ENCODE measurements around the gene KBTBD4. TPM values are rescaled to one million over a fixed set of nuclear protein-coding genes. Genes with fewer than 3 reads are reported as not detected.

KBTBD4 gene
- total and polyA plus RNA-seq, 7 experiments from 2014 or later = 15.0 to 47.2 (median 22.5) TPM

DNA sequence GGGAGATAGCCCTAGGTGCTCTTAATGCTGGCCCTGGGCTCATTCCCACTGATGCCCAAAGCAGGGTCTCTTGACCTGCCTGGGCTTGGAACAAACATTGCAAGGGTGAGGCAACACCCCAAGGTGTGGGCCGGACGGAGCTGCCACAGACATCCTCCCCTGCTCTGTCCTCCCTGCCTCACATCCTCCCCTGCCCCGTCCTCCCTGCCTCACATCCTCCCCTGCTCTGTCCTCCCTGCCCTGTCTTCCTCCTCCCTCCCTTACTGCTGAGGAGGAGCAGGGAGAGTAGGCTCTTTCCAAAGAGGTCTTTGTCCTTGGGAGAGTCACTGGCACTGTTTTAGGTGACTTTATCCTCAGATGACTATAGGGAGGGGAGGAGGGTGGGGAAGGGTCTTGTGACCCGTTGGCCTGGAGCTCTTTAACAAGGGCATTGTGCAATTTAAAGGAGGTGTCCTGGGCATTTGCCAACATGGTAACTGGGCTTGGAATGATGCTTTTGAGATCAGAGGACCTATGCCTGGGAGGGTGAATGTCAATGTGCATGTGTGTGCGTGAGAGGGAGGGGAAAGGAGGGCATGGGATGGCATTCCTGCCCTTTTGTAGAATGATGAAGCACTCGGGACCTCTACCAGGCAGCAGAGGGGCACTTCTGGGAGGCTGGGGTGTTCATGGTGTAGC is 8.4 kb upstream of the KBTBD4 start:
- Histone ChIP-seq H3K4me1 (ENCODE audit: control insufficient read depth in 2 of 2, insufficient read depth in 2 of 2, low read length in 2 of 2) (no peaks in the 10 kb centered on the region), H3K27ac (ENCODE audit: low read depth, low read length) (no peak overlapping the region), H3K4me3 (ENCODE audit: low read length) (no peak overlapping the region), H3K27me3 (ENCODE audit: control insufficient read depth in 2 of 2, insufficient read depth in 2 of 2, low read length in 2 of 2) (peaks cover 0 to 1% of the 10 kb centered on the region in 2 donors), H3K36me3 (ENCODE audit: control insufficient read depth in 2 of 3, insufficient read depth in 3 of 3, low read length in 3 of 3) (peaks cover 17 to 37% (median 22%) of the 10 kb centered on the region in 3 experiments), H3K9me3 (ENCODE audit: control insufficient read depth in 2 of 3, low read length in 3 of 3) (no peaks in the 10 kb centered on the region)
- Mint-ChIP-seq H3K27me3 (peaks cover under 1 to 5% (median 2%) of the 10 kb centered on the region in 5 donors), H3K9me3 (no peaks in the 10 kb centered on the region), H3K27ac (no peak overlapping the region), H3K36me3 (peaks cover 11 to 25% (median 16%) of the 10 kb centered on the region in 5 donors), H3K4me3 (no peak overlapping the region), H3K4me1 (peaks cover 0 to 13% (median 2%) of the 10 kb centered on the region in 7 donors)
- ATAC-seq (no peak), DNase-seq (no peak)
- ChIA-PET CTCF (no interaction called here), POLR2A (no interaction called here)
- intact Hi-C loops (cut with micrococcal nuclease) = no loop called here

DNA sequence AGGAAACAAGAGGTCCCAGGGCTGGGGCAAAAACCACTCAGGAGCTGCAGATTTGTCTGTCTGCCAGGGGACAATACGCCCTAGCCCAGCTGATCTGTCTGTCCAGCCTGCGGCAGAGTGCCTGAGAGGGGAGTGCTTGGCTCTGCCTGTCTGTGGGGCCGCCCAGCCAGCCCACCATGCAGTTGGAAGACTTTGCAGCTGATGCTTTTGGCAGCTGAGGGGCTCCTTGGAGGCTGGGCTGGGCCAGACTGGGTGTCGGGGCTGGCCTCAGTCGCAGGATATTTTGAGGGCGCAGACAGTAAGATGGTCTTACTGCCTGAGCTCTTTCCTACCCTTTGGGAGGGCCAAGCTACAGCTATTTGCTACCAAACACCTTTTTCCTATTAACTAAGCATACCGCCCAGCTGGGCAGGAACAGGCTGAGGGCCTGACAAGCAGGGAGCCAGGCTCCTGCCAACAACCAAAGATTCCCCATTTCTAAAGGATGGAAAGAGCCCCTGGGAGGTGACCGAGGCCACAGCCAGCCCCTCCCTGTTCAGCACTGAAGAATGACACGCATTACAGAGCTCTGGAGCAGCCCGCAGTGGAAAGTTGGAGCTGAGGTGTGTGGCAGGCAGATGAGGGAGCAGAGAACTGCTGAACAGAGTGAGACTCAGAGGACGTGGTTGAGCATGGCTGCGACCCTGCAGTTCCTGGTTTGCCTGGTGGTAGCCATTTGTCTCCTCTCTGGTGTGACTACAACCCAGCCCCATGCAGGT is 7.5 kb upstream of the KBTBD4 start, which contains the start of gene FAM180B:
Gene FAM180B (plus strand): TSS at position 581 of the 758 bp plus-strand sequence. CDS start 91 bp downstream, at position 672.
- ChIA-PET POLR2A (no interaction called here), CTCF (no interaction called here)
- DNase-seq (no peak), ATAC-seq (no peak)
- H3K27ac ChIP-seq (ENCODE audit: low read depth, low read length) = no peak within 1 kb of the TSS
- peaks cover 26 to 46% (median 28%) of the 10 kb centered on the region in 3 experiments for H3K36me3 ChIP-seq (ENCODE audit: control insufficient read depth in 2 of 3, insufficient read depth in 3 of 3, low read length in 3 of 3)
- no peaks in the 10 kb centered on the region for H3K4me1 ChIP-seq (ENCODE audit: control insufficient read depth in 2 of 2, insufficient read depth in 2 of 2, low read length in 2 of 2)
- H3K9me3 ChIP-seq (ENCODE audit: control insufficient read depth in 2 of 3, low read length in 3 of 3) = no peaks in the 10 kb centered on the region
- no peaks in the 10 kb centered on the region for H3K27me3 ChIP-seq (ENCODE audit: control insufficient read depth in 2 of 2, insufficient read depth in 2 of 2, low read length in 2 of 2)
- H3K4me1 Mint-ChIP-seq = peaks cover 0 to 10% (median 0%) of the 10 kb centered on the region in 7 donors
- no peak within 1 kb of the TSS for H3K4me3 Mint-ChIP-seq
- H3K9me3 Mint-ChIP-seq = no peaks in the 10 kb centered on the region
- no peaks in the 10 kb centered on the region for H3K27me3 Mint-ChIP-seq
- H3K36me3 Mint-ChIP-seq = peaks cover 11 to 32% (median 19%) of the 10 kb centered on the region in 5 donors
- no peak within 1 kb of the TSS for H3K4me3 ChIP-seq (ENCODE audit: low read length)
- intact Hi-C loops (cut with micrococcal nuclease) = no loop called here
- no peak within 1 kb of the TSS for H3K27ac Mint-ChIP-seq

DNA sequence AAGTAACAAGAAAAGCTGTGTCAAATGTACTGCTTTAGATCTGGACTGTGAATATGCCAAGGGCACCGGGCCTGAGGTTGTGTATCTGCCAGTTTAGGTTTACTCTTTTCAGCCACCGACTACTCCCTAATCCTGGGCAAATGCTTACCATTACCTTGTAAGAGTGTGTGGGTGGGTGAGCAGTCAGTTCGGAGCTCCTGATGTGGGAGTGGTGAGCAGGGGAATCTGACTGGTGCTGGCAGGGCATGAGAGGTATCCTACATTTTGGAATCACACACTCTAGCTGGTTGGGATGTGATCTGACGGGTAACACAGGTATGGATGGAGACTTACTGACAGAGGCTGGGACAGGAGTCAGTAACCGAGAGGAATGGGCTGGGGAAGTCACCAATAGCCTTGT is 5.1 kb upstream of the KBTBD4 start:
- H3K4me3 Mint-ChIP-seq = no peak overlapping the region

DNA sequence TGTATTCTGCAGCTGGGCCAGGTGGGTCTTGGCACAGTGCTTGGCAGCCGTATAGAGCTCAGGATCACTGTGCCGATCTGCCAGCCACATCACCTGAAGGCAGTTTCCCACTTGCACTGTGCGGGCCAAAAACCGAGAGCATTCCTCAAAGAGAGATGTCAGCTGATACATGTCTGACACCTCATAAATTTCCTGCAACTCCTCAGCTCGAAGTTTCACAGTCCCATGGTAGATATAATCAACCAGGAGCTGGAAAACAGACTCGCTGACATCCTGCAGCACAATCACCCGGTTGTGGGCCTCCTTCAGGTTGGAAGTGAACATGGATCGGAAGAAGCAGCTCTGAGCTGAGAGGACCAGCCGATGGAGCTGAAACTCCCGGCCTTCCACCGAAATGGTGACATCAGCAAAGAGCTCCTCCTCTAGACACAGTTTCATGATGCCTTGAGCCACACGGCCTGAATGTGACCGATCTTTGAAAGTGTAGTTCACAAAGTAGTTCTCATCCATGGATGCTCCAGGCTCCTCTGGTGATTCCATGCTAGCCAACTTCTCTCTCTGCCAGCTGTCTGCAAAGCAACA is 1.2 kb downstream of the KBTBD4 start:
- intact Hi-C loops (cut with micrococcal nuclease) = loop anchor here (1.0 to 10.0 kb wide), 12 partner anchors 12 to 877 kb away; partner anchors contain the start of genes CSTPP1 (in 2 of the 2), PTPMT1 (in 2 of the 2), AGBL2 (in 1 of the 2) and ARHGAP1 (in 1 of the 2)
- DNase-seq (no peak), ATAC-seq (no peak)
- Histone ChIP-seq H3K36me3 (ENCODE audit: control insufficient read depth in 2 of 3, insufficient read depth in 3 of 3, low read length in 3 of 3) (peaks cover 9 to 64% (median 29%) of the 10 kb centered on the region in 3 experiments), H3K4me3 (ENCODE audit: low read length) (peak overlapping the region; percentile 95), H3K27me3 (ENCODE audit: control insufficient read depth in 2 of 2, insufficient read depth in 2 of 2, low read length in 2 of 2) (no peaks in the 10 kb centered on the region), H3K9me3 (ENCODE audit: control insufficient read depth in 2 of 3, low read length in 3 of 3) (no peaks in the 10 kb centered on the region), H3K27ac (ENCODE audit: low read depth, low read length) (peak overlapping the region; percentile 80), H3K4me1 (ENCODE audit: control insufficient read depth in 2 of 2, insufficient read depth in 2 of 2, low read length in 2 of 2) (peaks cover 26 to 28% of the 10 kb centered on the region in 2 donors)
- Mint-ChIP-seq H3K27ac (peak overlapping the region; percentile 32 to 100 (median 98)), H3K9me3 (peaks cover 0 to 5% (median 0%) of the 10 kb centered on the region in 11 donors), H3K36me3 (peaks cover 5 to 36% (median 25%) of the 10 kb centered on the region in 5 donors), H3K4me3 (peak overlapping the region; percentile 95 to 100 (median 99)), H3K4me1 (peaks cover 17 to 54% (median 41%) of the 10 kb centered on the region in 7 donors), H3K27me3 (no peaks in the 10 kb centered on the region)
- ChIA-PET CTCF (interaction anchor here (0.6 to 1.5 kb wide), 3 partner anchors 9 to 84 kb away, joined by 3 to 5 read pairs (median 4); no protein-coding TSS in a partner anchor), POLR2A (interaction anchor here (0.6 to 4.1 kb wide), 8 partner anchors 8 to 1317 kb away, joined by 3 to 67 read pairs (median 4); partner anchors contain the start of genes CELF1 and PTPMT1)

More for the DNA sequence above, 5.1 kb upstream of the KBTBD4 start:
- Mint-ChIP-seq H3K9me3 (peaks cover 0 to 2% (median 0%) of the 10 kb centered on the region in 11 donors), H3K4me1 (peaks cover 6 to 29% (median 19%) of the 10 kb centered on the region in 7 donors), H3K36me3 (peaks cover 13 to 36% (median 21%) of the 10 kb centered on the region in 5 donors), H3K27me3 (no peaks in the 10 kb centered on the region), H3K27ac (no peak overlapping the region)
- Histone ChIP-seq H3K27me3 (ENCODE audit: control insufficient read depth in 2 of 2, insufficient read depth in 2 of 2, low read length in 2 of 2) (no peaks in the 10 kb centered on the region), H3K9me3 (ENCODE audit: control insufficient read depth in 2 of 3, low read length in 3 of 3) (no peaks in the 10 kb centered on the region), H3K27ac (ENCODE audit: low read depth, low read length) (no peak overlapping the region), H3K4me1 (ENCODE audit: control insufficient read depth in 2 of 2, insufficient read depth in 2 of 2, low read length in 2 of 2) (peaks cover 12% of the 10 kb centered on the region in 2 donors), H3K36me3 (ENCODE audit: control insufficient read depth in 2 of 3, insufficient read depth in 3 of 3, low read length in 3 of 3) (peaks cover 28 to 59% (median 30%) of the 10 kb centered on the region in 3 experiments), H3K4me3 (ENCODE audit: low read length) (no peak overlapping the region)
- intact Hi-C loops (cut with micrococcal nuclease) = no loop called here
- no peak for DNase-seq
- no peak for ATAC-seq
- ChIA-PET POLR2A (no interaction called here), CTCF (no interaction called here)

DNA sequence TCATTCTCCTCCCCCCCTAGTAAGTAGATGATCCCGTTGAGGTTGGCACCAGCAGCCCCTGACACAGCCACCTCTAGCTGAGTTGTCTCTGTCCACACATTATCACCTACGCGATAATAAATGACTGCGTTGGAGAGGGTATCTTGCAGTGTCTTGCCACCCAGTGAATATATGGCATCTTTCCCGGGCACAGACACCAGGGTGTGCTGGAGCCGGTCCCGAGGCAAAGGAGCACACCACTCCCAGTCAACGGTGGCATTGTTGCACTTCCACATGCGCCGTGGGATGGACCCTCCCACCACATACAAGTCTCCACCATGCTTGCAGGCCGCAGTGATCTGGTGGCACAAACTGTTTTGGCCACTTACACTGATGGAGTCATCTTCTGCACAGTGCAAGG is 5.4 kb downstream of the KBTBD4 start:
- CTCF ChIA-PET = interaction anchor here (0.6 kb wide), 1 partner anchor 890 kb away, joined by 3 read pairs; no protein-coding TSS in a partner anchor
- Histone ChIP-seq H3K4me3 (ENCODE audit: low read length) (no peak overlapping the region), H3K36me3 (ENCODE audit: control insufficient read depth in 2 of 3, insufficient read depth in 3 of 3, low read length in 3 of 3) (peaks cover 5 to 67% (median 26%) of the 10 kb centered on the region in 3 experiments), H3K4me1 (ENCODE audit: control insufficient read depth in 2 of 2, insufficient read depth in 2 of 2, low read length in 2 of 2) (peaks cover 14 to 16% of the 10 kb centered on the region in 2 donors), H3K9me3 (ENCODE audit: control insufficient read depth in 2 of 3, low read length in 3 of 3) (no peaks in the 10 kb centered on the region), H3K27ac (ENCODE audit: low read depth, low read length) (no peak overlapping the region), H3K27me3 (ENCODE audit: control insufficient read depth in 2 of 2, insufficient read depth in 2 of 2, low read length in 2 of 2) (no peaks in the 10 kb centered on the region)
- intact Hi-C loops (cut with micrococcal nuclease) = loop anchor here in 1 of 2 donors (10.0 kb wide), 1 partner anchor 639 kb away; the partner anchor contains the start of gene CSTPP1
- no peak overlapping the region for H3K4me3 Mint-ChIP-seq
- peak overlapping the region in 1 of 9 donors; percentile 18 for H3K27ac Mint-ChIP-seq
- H3K27me3 Mint-ChIP-seq = no peaks in the 10 kb centered on the region
- DNase-seq (no peak), ATAC-seq (no peak)
- POLR2A ChIA-PET = interaction anchor here (0.6 to 1.6 kb wide), 2 partner anchors 8 to 346 kb away, joined by 3 to 6 read pairs; partner anchors contain the start of gene PTPMT1
- peaks cover 11 to 39% (median 32%) of the 10 kb centered on the region in 7 donors for H3K4me1 Mint-ChIP-seq
- H3K9me3 Mint-ChIP-seq = no peaks in the 10 kb centered on the region
- peaks cover 0 to 31% (median 16%) of the 10 kb centered on the region in 5 donors for H3K36me3 Mint-ChIP-seq

DNA sequence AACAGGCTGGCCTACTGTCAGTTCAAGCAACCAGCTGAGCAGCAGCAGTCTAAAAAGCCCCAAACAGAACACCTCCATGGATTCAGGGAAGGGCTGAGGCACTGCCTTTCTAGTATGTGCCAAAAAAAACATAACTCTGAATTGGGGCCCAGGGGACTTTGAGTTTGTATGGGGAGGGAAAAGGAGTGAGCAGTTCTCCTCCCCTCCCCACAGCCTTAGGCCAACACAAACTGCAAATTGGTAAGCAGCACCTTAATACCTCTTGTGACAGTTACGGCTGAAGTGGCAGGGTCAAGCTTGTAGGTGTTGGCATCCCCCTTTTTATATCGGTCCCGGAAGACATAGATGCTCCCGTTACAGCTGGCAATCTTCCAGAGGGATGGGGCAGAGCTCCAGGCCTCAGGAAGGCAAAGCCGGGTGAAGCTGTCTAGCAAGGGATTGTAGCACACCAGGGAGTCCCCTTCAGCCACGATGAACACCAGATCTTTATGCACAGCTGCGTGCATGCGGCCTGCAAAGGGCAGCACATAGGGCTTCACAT is 6.0 kb downstream of the KBTBD4 start:
- H3K4me1 ChIP-seq (ENCODE audit: control insufficient read depth in 2 of 2, insufficient read depth in 2 of 2, low read length in 2 of 2) = peaks cover 8 to 11% of the 10 kb centered on the region in 2 donors
- DNase-seq (no peak), ATAC-seq (no peak)
- H3K4me1 Mint-ChIP-seq = peaks cover 11 to 33% (median 28%) of the 10 kb centered on the region in 7 donors
- H3K27me3 ChIP-seq (ENCODE audit: control insufficient read depth in 2 of 2, insufficient read depth in 2 of 2, low read length in 2 of 2) = no peaks in the 10 kb centered on the region
- no peaks in the 10 kb centered on the region for H3K27me3 Mint-ChIP-seq
- H3K9me3 ChIP-seq (ENCODE audit: control insufficient read depth in 2 of 3, low read length in 3 of 3) = no peaks in the 10 kb centered on the region
- no peaks in the 10 kb centered on the region for H3K9me3 Mint-ChIP-seq
- H3K36me3 Mint-ChIP-seq = peaks cover 0 to 30% (median 16%) of the 10 kb centered on the region in 5 donors
- peak overlapping the region in 3 of 9 donors; percentile 24 to 71 (median 36) for H3K27ac Mint-ChIP-seq
- intact Hi-C loops (cut with micrococcal nuclease) = loop anchor here in 1 of 2 donors (10.0 kb wide), 1 partner anchor 638 kb away; the partner anchor contains the start of gene CSTPP1
- peaks cover 5 to 67% (median 26%) of the 10 kb centered on the region in 3 experiments for H3K36me3 ChIP-seq (ENCODE audit: control insufficient read depth in 2 of 3, insufficient read depth in 3 of 3, low read length in 3 of 3)
- CTCF ChIA-PET = no interaction called here
- H3K27ac ChIP-seq (ENCODE audit: low read depth, low read length) = no peak overlapping the region
- H3K4me3 ChIP-seq (ENCODE audit: low read length) = no peak overlapping the region
- POLR2A ChIA-PET = interaction anchor here (0.6 to 1.6 kb wide), 2 partner anchors 8 to 346 kb away, joined by 3 to 6 read pairs; partner anchors contain the start of gene PTPMT1
- H3K4me3 Mint-ChIP-seq = no peak overlapping the region
